PFSK-1 (cell line): Measurements from ENCODE around the gene RAPGEF5.

Experiments
- FOXP2 ChIP-seq: optimal IDR thresholded peaks from 2 replicates; pipeline ENCODE3; 2011; ENCODE audit warnings: borderline replicate concordance, control low read depth, inconsistent platforms; ENCODE audit not compliant: insufficient read depth; ENCODE audit errors: extremely low read length, extremely low read depth
- POLR2AphosphoS5 ChIP-seq: IDR thresholded peaks from 2 replicates; pipeline ENCODE4 v1.6.1; 2012; ENCODE audit warnings: low read depth, mild to moderate bottlenecking, control low read depth, low read length, moderate library complexity
- REST ChIP-seq, 2 experiments: IDR thresholded peaks; 2 replicates each; pipeline versions ENCODE4 v1.6.1 to v1.8.0; 2011 to 2012; ENCODE audit warnings: low read depth in 2 of 2, low read length in 2 of 2, control low read depth in 1 of 2, inconsistent platforms in 1 of 2, mild to moderate bottlenecking in 1 of 2, moderate library complexity in 1 of 2; ENCODE audit not compliant: insufficient read depth in 1 of 2
- SIN3A ChIP-seq: IDR thresholded peaks from 2 replicates; pipeline ENCODE4 v1.6.1; 2012; ENCODE audit warnings: mild to moderate bottlenecking, low read length, moderate library complexity, borderline replicate concordance; ENCODE audit not compliant: insufficient read depth
- TAF1 ChIP-seq: IDR thresholded peaks from 2 replicates; pipeline ENCODE4 v1.6.1; 2012; ENCODE audit warnings: low read length, control low read depth, borderline replicate concordance; ENCODE audit not compliant: insufficient read depth

GRCh38 chr7:22358820-22359697 is 2.1 kb upstream of the RAPGEF5 start:
- TF ChIP-seq POLR2AphosphoS5 (no peak), TAF1 (no peak), REST (IDR thresholded peaks at IDR 0.05; ENCODE audit: insufficient read depth in 1 of 2, low read depth in 2 of 2, low read length in 2 of 2) (no peak), SIN3A (no peak), FOXP2 (no peak)
